Stomach (tissue), 9 donors: Measurements from ENCODE around the gene FGGY. TPM values are rescaled to one million over a fixed set of nuclear protein-coding genes. Genes with fewer than 3 reads are reported as not detected.

Source experiments
- DNase-seq, 2 donors: peaks; one replicate each; pipeline versions ENCODE4 v3.0.0 to v3.0.0-alpha.2; 2013 to 2019
- H3K27ac ChIP-seq, 5 donors: fragments of 200-600 bp in 4 of 5; sonication (generic) in 4 of 5; one replicate each; pipeline ENCODE4 v1.5.1; 2013 to 2019; ENCODE audit warnings: mild to moderate bottlenecking in 1 of 5, moderate library complexity in 1 of 5
- H3K27me3 ChIP-seq, 3 donors: fragments of 200-600 bp; sonication (generic); one replicate each; pipeline ENCODE4 v1.5.1; 2017 to 2019; ENCODE audit warnings: mixed run types in 1 of 3
- H3K36me3 ChIP-seq, 4 donors: fragments of 200-600 bp; sonication (generic); 1 replicate in 3 of 4; 2 replicates in 1 of 4; pipeline ENCODE4 v1.5.1; 2016 to 2019
- H3K4me1 ChIP-seq, 4 donors: fragments of 200-600 bp; sonication (generic); one replicate each; pipeline ENCODE4 v1.5.1; 2016 to 2019
- H3K4me3 ChIP-seq, 4 donors: fragments of 200-600 bp; sonication (generic) in 3 of 4; one replicate each; pipeline ENCODE4 v1.5.1; 2016 to 2019; ENCODE audit warnings: mild to moderate bottlenecking in 1 of 4
- H3K9me3 ChIP-seq, 4 donors: fragments of 200-600 bp; sonication (generic); one replicate each; pipeline ENCODE4 v1.5.1; 2016 to 2019
- CTCF ChIP-seq, 7 experiments: fragments of 450-650 bp in 4 of 7; fragments of 200-600 bp in 3 of 7; sonication (generic) in 3 of 7; IDR thresholded peaks; one replicate each; pipeline ENCODE4 v1.5.1; 2016 to 2019; ENCODE audit warnings: antibody characterized with exemption in 7 of 7, control low read depth in 2 of 7, mild to moderate bottlenecking in 1 of 7
- EP300 ChIP-seq: sonication (generic); formaldehyde crosslinking; IDR thresholded peaks from one replicate; pipeline ENCODE4 v1.6.1; 2017; ENCODE audit warnings: antibody characterized with exemption
- POLR2A ChIP-seq, 4 donors: fragments of 450-650 bp; IDR thresholded peaks; one replicate each; pipeline ENCODE4 v1.6.1; 2016; ENCODE audit warnings: antibody characterized with exemption in 4 of 4, control low read depth in 2 of 4, mild to moderate bottlenecking in 1 of 4, moderate library complexity in 1 of 4
- POLR2AphosphoS5 ChIP-seq, 3 donors: sonication (generic); formaldehyde crosslinking; IDR thresholded peaks; one replicate each; pipeline ENCODE4 v1.6.1; 2016; ENCODE audit warnings: antibody characterized with exemption in 3 of 3
- WGBS, 5 donors: extraction: QIAGEN DNeasy Blood & Tissue Kit in 3 of 5; methylation state at CpG; one replicate each; pipeline versions ENCODE4 v1.1.5 to v1.1.7; 2013 to 2018; 5-methylcytosine and 5-hydroxymethylcytosine counted together
- intact Hi-C: fragments of 100-400 bp; cut with DNase I; formaldehyde crosslinking; loops from one replicate; pipeline ENCODE4 v1.15.1; 2023; ENCODE audit warnings: low total_unique reads
- polyA plus RNA-seq, 3 donors: library from polyadenylated mRNA; stranded (reverse); fragments of 200-250 nt; gene quantifications; one replicate each; pipeline ENCODE4 v1.2.3, GENCODE V29; 2013
- total RNA-seq, 5 donors: library from RNA; depleted of rRNA; stranded (reverse); fragments of >200 nt; gene quantifications; one replicate each; pipeline versions ENCODE4 v1.1.0 to v1.2.3, GENCODE V29; 2014 to 2016
- donor health status: healthy with polysubstance abuse.
- donor health status: Bipolar disorder and iron deficiency.
- donor health status: healthy.

FGGY gene
- total and polyA plus RNA-seq, 8 donors, result 6.2 to 40.6 (median 10.8) TPM

- intact Hi-C loops, result no loop called here
- TF ChIP-seq CTCF (IDR thresholded peaks at IDR 0.05) (no peak), POLR2A (IDR thresholded peaks at IDR 0.05) (no peak), EP300 (no peak), POLR2AphosphoS5 (IDR thresholded peaks at IDR 0.05) (no peak)
- WGBS, 5 donors, result 93 to 98% (median 96%) methylated on average over 5 of the region's 5 CpGs
Observed at GRCh38 chr1:59415286-59415850, 118.5 kb downstream of the FGGY start.

GRCh38 chr1:59415881-59416280 is 119.0 kb downstream of the FGGY start:
- Histone ChIP-seq H3K27me3 (no peaks in the 10 kb centered on the region), H3K4me1 (peaks cover 0 to 27% (median 4%) of the 10 kb centered on the region in 4 donors), H3K9me3 (no peaks in the 10 kb centered on the region), H3K4me3 (no peak overlapping the region), H3K27ac (no peak overlapping the region), H3K36me3 (no peaks in the 10 kb centered on the region)
- no peak for DNase-seq
- no peak for TF ChIP-seq POLR2A (IDR thresholded peaks at IDR 0.05)
- intact Hi-C loops, result no loop called here

More at GRCh38 chr1:59415286-59415850, 118.5 kb downstream of the FGGY start:
- H3K36me3 ChIP-seq, result no peaks in the 10 kb centered on the region
- no peaks in the 10 kb centered on the region for H3K27me3 ChIP-seq
- H3K4me1 ChIP-seq, result peaks cover 0 to 27% (median 4%) of the 10 kb centered on the region in 4 donors
- no peak overlapping the region for H3K4me3 ChIP-seq
- no peak overlapping the region for H3K27ac ChIP-seq
- DNase-seq, result no peak
- H3K9me3 ChIP-seq, result no peaks in the 10 kb centered on the region

- TF ChIP-seq EP300, result no peak
- no peak for TF ChIP-seq POLR2AphosphoS5 (IDR thresholded peaks at IDR 0.05)
- TF ChIP-seq CTCF (IDR thresholded peaks at IDR 0.05), result no peak
- TF ChIP-seq POLR2A (IDR thresholded peaks at IDR 0.05), result no peak
- intact Hi-C loops, result no loop called here
- H3K27ac ChIP-seq, result no peak overlapping the region
- no peak overlapping the region for H3K4me3 ChIP-seq
- no peak for DNase-seq
- H3K36me3 ChIP-seq, result no peaks in the 10 kb centered on the region
- no peaks in the 10 kb centered on the region for H3K9me3 ChIP-seq
- peaks cover 2 to 33% (median 7%) of the 10 kb centered on the region in 4 donors for H3K4me1 ChIP-seq
- H3K27me3 ChIP-seq, result no peaks in the 10 kb centered on the region
Observed at GRCh38 chr1:59417406-59417805, 120.5 kb downstream of the FGGY start.

GRCh38 chr1:59418363-59419144 is 121.7 kb downstream of the FGGY start:
- peaks cover 13 to 36% (median 18%) of the 10 kb centered on the region in 4 donors for H3K4me1 ChIP-seq

More at GRCh38 chr1:59418363-59419144, 121.7 kb downstream of the FGGY start:
- intact Hi-C loops, result no loop called here
- TF ChIP-seq POLR2AphosphoS5 (IDR thresholded peaks at IDR 0.05), result no peak
- TF ChIP-seq EP300, result no peak
- no peak for TF ChIP-seq POLR2A (IDR thresholded peaks at IDR 0.05)
- no peak for TF ChIP-seq CTCF (IDR thresholded peaks at IDR 0.05)
- no peaks in the 10 kb centered on the region for H3K36me3 ChIP-seq
- H3K27me3 ChIP-seq, result no peaks in the 10 kb centered on the region
- no peak overlapping the region for H3K27ac ChIP-seq
- no peak for DNase-seq
- H3K4me3 ChIP-seq, result no peak overlapping the region
- H3K9me3 ChIP-seq, result no peaks in the 10 kb centered on the region
- 58 to 84% (median 74%) methylated on average over 6 of the region's 6 CpGs for WGBS, 5 donors
